HT1080 (cell line): Measurements from ENCODE around the gene ZCCHC3. TPM values are rescaled to one million over a fixed set of nuclear protein-coding genes. Genes with fewer than 3 reads are reported as not detected.
A peak's percentile ranks its signal among the peaks of the same experiment; 100 is the strongest.

ENCODE experiments used
- DNase-seq: peaks from one replicate; pipeline ENCODE4 v3.0.0-alpha.2; 2015; ENCODE audit warnings: low read depth
- total RNA-seq: library from RNA; depleted of rRNA; stranded (reverse); fragments of >200 nt; shearing (Covaris generic); gene quantifications from 2 replicates; pipeline ENCODE4 v1.2.3, GENCODE V29; 2014; rRNA removed

ZCCHC3 gene
- total RNA-seq, 1 experiment from 2014 or later: 22.2 TPM

GRCh38 chr20:341682-342081, 44.3 kb downstream of the ZCCHC3 start:
- peak; percentile 96 for DNase-seq

DNA sequence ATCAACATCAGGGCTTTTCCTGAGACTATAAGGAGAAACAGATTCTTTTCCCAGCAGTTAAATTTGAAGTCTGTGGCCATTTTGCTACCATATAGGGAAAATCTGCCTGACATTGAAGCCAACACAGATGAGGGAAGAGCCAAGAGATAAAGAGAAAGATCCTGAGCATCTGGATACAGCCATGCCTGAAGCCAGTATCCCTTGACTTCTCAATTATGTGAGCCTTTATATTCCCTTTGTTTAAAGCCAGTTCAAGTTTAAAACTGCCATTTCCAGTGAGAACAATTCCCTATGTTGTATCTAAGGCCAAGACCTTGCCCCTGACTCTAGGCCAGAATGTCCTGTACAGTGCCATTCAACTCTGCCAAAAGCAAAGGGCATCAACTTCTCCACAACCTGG, 45.7 kb downstream of the ZCCHC3 start:
- DNase-seq: no peak

DNA sequence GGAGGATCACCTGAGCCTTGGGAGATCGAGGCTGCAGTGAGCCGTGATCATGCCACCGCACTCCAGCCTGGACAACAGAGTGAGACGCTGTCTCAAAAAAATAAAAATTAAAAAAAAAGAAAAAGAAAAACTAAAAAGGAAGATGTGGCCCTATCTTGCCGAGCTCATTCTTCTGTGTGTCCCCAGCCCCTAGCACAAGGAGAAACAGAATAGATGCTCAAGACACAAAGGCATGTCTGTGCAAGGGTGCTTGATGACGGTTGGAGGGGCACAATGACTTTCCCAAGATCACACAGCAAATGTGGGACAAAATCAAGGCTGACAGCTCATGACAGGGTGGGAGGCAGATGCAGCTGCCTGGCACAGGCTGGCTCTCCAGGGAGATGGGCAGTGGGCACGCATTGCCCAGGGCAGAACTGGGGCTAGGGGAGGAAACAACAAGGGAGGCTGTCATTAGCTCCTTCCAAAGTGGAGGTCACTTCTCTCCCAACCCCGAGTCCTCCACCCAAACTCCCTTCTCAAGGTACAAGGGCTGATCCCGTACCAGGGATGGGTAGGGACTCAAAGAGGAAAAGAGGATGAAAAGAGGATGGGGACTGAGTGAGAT, 48.8 kb downstream of the ZCCHC3 start:
- DNase-seq: no peak

DNA sequence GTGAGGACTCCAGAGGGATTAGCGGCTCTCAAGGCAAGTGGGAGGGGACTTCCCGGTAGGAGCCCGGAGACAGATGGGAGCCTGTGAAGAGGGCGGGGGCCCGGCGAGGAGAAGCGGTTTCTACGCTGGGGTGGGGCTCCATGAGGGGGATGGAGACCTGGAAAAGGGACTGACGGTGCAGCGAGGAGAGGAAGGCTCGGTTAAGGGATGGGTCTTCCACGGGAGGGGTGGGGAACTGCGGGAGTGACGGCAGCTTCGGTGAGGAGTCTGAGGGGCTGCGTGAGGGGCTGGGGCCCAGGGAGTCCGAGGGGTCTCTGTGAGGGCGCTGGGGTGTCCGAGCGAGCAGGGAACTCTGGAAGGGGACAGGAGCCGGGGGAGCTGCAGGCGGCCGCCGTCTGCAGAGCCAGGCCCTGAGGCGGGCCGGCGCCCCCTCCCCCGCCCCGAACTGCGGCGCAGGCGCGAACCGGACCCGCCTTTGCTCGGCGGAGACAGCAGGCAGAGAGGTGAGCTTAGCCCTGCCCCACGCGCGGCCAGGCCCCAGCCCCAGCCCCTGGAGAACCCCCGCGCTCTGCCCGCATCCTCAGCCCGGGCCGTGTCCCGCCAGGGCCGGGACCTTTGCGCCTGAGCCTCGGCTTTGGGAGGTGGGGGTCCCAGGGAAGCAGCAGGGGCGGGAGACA, 49.4 kb downstream of the ZCCHC3 start, which contains the start of gene NRSN2:
Gene NRSN2, plus strand, starts transcription at position 472 of the 677 bp plus-strand sequence. CDS start 2,533 bp downstream, outside the sequence.
- DNase-seq: no peak

DNA sequence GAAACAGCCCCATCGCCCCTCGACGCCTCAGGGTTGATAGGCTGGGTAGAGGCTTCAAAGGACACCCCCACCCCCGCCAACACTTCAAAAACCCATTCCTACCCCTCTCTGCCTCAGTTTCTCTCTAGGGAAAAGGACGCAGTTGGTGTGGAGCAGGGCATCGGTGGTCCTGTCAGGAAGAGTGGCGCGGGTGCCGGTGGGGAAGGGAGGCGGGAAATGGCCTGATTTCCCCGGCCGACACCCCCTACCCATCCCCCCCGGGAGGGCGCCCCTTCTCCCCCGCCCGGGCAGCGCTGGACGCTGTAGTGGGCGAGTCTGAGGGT, 49.9 kb downstream of the ZCCHC3 start:
- DNase-seq: no peak

DNA sequence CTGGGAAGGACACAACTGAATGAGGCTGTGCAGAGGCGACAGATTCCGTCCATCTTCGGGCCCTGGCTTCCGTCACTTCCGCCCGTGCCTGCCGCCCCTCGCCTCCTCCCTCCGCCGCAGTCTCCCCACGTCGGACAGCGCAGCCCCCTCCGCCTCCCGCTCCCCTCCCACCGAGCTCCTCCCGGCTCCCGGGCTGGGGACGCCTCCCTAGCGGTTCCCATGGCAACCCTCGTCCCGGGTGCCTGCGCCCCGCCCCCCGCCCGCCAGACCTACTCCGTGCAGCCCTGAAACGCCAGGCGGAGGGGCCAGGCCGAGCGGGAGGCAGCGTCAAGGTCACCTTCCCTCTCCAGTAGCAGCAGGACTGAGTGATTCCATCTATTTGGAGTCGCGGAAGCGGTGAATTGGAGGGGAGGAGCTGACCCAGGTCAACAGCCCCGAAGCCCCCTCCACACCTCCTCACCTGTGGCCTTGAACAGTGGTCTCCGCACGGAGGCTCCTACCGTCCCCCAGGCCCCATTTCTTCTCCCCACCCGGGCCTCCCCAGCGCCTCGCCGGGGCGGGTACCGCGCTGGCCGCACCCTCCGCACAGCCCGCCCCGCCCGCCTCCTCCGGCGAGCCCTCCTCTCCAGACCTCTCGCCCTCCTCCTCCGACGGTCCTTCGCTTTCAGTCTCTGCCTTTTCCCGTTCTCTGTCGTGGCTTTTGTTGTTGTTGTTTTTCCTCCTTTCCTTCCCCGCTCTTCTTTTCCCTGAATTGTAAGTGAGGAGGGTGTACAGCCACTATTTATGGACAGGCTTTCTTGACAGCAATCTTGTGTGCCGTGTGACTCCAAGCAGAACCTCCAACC, 50.5 kb downstream of the ZCCHC3 start:
- peak; percentile 94 for DNase-seq

GRCh38 chr20:348972-349841, 51.8 kb downstream of the ZCCHC3 start:
- DNase-seq: no peak

Other genes with a start within 250 kb of the ZCCHC3 start
- gene DEFB125, start 209.9 kb upstream of the ZCCHC3 start, total RNA-seq: not detected in 2 replicates
- gene DEFB126, start 155.0 kb upstream of the ZCCHC3 start, total RNA-seq: not detected in 2 replicates
- gene DEFB127, start 140.1 kb upstream of the ZCCHC3 start, total RNA-seq: not detected in 2 replicates
- not detected in 2 replicates for gene DEFB128, start 107.9 kb upstream of the ZCCHC3 start, total RNA-seq
- gene DEFB129, start 70.3 kb upstream of the ZCCHC3 start, total RNA-seq: not detected in 2 replicates
- gene DEFB132, start 39.8 kb upstream of the ZCCHC3 start, total RNA-seq: not detected in 2 replicates
- 0.23 and 0.50 TPM in 2 replicates for gene C20orf96, start 6.8 kb upstream of the ZCCHC3 start, total RNA-seq
- 8.7 and 13.2 TPM in 2 replicates for gene SOX12, start 28.0 kb downstream of the ZCCHC3 start, total RNA-seq
- 18.8 and 21.7 TPM in 2 replicates for gene NRSN2, start 49.5 kb downstream of the ZCCHC3 start, total RNA-seq
- 91.3 and 92.5 TPM in 2 replicates for gene TRIB3, start 83.2 kb downstream of the ZCCHC3 start, total RNA-seq
- gene RBCK1, start 110.7 kb downstream of the ZCCHC3 start, total RNA-seq: 105 and 122 TPM in 2 replicates
- gene TBC1D20, start 165.0 kb downstream of the ZCCHC3 start, total RNA-seq: 20.4 and 25.2 TPM in 2 replicates
- 149 and 187 TPM in 2 replicates for gene CSNK2A1, start 246.2 kb downstream of the ZCCHC3 start, total RNA-seq